GM18505 (cell line): Measurements from ENCODE around the gene INPP5F.
"Not testable (repeated sequence)": the region's sequence is repeated elsewhere in the genome, so short reads cannot be mapped to it uniquely, and the experiment has no call there.

Experiments
- ATAC-seq: cut with Tn5 transposase; IDR thresholded peaks from one replicate; pipeline ENCODE4 v1.9.1; 2021; ENCODE audit not compliant: unreplicated experiment
- POLR2A ChIP-seq: IDR thresholded peaks from 4 replicates; pipeline ENCODE4 v1.6.1; 2011; ENCODE audit warnings: borderline replicate concordance; ENCODE audit not compliant: insufficient read depth, insufficient read length; ENCODE audit errors: extremely low read depth

Gene INPP5F

DNA sequence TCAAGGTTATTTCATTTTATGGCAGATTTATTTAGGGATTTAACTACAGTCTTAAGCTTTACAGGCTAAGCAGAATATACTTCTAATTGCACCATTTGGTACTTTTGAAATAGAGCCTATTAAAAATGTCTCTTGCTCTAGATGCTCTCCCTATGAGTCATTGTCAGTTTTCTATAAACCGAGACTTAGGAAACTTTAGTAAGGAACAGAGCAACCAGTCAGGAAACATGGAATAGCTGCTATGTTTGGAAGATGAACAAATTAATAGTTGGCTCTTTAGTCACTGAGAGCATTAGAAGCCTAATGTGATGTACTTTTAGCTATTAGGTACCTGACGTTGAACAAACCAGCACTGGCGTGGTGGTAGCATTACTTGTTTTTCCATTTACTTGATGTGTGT is 35.3 kb downstream of the INPP5F start:
- no peak for ATAC-seq
- no peak for TF ChIP-seq POLR2A

DNA sequence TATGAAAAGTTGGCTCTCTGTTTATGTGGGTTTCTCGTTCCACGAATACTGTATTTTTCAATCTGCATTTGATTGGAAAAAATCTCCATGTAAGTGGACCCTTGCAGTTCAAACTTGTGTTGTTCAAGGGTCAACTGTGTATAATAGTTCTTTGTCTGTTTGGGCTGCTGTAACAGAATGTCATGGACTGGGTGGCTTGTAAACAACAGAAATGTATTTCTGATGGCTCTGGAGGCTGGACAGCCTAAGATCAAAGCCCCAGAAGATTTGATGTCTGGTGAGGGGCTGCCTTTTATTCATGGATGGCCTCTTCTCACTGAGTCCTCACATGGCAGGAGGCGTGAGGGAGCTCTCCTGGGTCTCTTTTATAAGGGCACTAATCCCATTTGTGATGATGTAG is 36.2 kb downstream of the INPP5F start:
- no peak for ATAC-seq
- no peak for TF ChIP-seq POLR2A

DNA sequence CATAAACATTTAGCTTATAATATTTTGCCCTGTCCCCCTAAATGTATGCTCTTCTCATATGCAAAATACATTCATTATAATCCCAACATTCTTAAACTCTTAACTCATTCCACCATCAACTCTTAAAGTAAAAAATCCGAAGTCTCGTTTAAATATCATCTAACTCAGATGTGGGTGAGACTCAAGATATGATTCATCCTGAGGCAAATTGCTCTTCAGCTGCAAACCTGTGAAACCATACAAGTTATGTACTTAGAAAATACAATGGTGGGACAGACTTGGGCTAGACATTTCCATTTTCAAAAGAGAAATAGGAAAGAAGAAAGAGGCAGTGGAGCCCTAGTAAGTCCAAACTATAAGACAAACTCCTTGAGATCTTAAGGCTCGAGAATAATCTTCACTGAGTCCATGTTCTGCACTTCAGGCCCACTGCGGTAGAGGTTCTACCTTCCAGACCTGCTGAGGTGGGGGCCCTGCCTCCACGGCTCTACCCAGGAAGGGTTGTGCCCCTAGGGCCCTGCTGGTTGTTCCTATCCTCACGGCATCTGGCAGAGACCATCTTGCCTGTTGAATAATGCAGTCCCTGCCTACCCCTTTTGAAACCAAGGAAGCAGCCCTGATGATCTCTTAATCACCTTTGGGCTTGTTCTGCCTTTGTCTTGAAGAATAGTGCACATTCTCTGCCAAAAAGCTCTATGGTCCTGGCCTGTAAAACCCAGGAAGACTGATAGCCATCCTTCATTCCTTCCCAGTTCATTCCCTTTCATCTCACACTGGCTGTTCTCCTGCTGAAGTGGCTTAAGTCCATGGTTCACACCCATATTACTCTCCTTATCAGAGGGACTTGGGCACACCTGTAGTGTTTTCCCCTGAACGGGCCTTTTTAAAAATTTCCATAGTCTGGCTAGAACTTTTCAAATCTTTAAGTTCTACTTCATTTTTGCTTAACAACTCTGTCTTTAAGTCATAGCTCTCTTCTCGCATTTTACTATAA is 37.3 kb downstream of the INPP5F start:
- no peak for ATAC-seq
- no peak for TF ChIP-seq POLR2A

DNA sequence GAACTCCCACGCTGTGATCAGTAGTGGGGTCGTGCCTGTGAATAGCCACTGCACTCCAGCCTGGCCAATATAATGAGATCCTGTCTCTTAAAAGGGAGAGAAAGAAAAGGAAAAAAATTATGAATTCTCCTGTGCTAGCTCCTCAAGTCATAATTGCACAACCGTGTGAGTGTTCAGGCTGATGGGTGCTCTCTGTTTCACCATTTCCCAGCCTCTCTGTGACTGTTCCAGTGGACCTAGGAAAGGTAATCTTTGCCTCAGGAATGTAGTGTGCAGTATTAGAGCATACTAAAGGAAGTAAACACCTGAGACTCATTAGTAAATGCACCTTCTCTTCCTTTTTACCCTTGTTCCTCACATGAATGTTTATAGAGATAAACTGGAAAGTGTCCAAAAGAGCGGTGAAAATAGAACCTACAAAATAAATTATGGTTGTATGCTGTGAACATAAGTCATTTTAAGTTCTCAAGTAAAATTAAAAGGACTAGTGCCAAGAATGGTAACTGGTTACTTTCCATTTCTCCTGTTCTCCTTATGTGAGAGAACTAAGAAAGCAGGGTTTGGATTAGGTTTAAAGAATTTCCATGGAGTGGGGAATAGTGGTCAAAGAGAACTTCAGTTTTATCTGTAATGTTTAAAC is 42.7 kb downstream of the INPP5F start:
- ATAC-seq = no peak
- TF ChIP-seq POLR2A = no peak

DNA sequence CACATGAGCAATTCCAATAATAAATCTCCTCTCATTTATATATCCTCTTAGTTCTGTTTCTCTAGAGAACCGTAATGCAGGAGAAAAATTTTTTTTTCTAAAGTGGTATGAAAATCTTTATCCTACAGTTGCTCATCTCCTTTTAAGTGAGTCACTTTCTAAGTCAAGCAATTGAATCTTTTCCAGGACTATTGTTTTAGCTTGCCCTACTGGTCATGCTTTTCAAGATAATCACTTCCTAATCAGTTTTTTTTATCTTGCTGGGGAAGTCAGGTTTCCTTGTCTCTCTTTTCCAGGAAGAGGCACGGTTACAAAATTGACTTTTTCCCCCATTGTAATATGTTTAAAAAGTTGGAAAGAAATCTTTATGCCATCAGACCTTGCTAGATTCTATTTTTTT is 44.0 kb downstream of the INPP5F start:
- no peak for TF ChIP-seq POLR2A
- ATAC-seq = no peak

DNA sequence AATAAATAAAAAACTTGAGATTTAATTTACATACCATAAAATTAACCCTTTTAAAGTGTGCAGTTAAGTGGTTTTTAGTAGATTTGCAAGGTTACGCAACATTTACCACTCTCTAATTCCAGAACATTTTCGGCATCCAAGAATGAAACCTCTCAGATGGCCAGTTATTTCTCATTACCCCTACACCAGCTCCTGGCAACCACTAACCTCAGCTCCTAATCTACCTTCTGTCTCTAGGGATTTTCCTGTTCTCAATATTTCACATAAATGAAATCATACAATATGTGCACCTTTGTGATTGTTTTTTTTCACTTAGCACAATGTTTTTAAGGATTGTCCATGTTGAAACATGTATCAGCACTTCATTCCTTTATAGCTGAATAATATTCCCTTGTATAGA is 45.1 kb downstream of the INPP5F start:
- ATAC-seq = no peak
- TF ChIP-seq POLR2A = no peak

DNA sequence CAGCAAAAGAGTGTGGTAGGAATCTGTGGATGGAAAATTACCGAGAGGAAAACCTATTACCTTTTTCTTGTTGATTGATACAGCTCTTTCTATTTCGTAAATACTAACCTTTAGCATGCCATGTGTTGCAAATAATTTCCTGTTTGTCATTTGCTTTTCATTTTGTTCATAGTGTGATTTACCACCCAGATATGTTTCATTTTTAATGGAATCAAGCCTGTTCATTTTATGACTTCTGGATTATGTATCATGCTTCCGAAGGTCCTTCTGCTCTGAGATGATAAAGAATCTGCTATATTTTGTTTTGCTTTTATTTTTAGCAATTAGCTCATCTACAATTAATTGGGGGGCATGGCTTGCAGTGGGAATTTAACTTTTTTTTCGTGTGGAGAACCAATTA is 46.5 kb downstream of the INPP5F start:
- no peak for TF ChIP-seq POLR2A
- no peak for ATAC-seq

DNA sequence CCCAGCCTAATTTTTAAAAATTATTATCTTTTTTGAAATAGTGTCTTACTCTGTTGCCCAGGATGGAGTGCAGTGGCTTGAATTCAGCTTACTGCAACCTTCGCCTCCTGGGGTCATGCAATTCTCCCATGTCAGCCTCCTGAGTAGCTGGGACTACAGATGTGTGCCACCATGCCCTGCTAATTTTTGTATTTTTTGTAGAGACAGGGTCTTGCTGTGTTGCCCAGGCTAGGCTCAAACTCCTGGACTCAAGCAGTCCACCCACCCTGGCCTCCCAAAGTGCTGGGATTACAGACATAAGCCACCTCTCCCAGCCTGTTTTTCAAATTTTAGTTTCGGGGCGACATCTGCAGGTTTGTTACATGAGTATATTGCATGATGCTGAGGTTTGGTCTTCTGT is 47.2 kb downstream of the INPP5F start:
- ATAC-seq = not testable (repeated sequence)

DNA sequence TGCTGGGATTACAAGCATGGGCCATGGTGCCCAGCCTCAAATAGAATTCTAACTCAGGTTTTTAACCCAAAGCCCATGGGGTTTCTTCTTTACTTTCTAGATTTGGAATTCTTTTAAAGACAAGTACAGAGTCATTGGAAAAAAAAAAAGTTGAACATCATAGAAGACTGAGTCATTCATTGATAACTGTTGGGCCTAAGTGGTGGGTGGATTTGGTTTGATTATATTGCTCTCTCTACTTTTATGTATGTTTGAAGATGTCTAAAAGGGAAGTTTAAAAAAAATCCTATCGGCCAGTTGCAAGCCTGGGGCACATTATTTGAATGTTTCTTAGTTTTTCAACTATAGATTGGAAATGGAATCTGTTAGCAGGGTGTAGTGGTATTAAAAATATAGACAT is 49.7 kb downstream of the INPP5F start:
- no peak for TF ChIP-seq POLR2A
- no peak for ATAC-seq

DNA sequence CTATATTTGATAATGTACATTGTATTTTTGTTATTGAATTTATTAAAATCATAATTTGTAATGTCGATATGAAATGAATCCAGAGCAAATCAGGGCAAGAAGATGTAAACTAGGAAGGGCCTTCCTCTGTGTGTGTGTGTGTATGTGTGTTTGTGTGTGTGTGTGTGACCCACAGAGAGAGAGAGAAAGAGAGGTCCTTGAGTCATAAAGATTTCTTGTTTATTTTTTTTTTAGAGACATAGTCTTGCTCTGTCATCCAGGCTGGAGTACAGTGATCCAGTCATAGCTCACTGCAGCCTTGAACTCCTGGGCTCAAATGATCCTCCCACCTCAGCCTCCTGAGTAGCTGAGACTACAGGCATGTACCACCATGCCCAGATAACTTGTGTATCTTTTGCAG is 50.7 kb downstream of the INPP5F start:
- no peak for ATAC-seq
- no peak for TF ChIP-seq POLR2A

DNA sequence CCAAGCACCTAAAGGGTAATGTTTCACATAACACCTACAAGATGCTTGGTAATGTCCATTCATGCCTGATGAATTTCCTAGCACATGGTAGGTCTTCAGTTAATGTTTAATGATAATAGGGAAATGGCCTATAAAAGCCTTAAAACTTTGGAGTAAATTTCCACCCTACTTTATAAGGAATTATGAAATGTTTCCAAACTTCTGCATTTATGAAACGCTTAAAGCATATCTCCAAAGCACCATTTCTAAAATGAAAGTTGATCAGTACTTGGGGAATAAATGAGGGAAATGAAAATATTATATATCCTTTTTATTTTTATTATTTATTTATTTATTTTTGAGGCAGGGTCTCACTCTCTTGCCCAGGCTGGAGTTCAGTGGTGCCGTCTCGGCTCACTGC is 51.8 kb downstream of the INPP5F start:
- no peak for TF ChIP-seq POLR2A

DNA sequence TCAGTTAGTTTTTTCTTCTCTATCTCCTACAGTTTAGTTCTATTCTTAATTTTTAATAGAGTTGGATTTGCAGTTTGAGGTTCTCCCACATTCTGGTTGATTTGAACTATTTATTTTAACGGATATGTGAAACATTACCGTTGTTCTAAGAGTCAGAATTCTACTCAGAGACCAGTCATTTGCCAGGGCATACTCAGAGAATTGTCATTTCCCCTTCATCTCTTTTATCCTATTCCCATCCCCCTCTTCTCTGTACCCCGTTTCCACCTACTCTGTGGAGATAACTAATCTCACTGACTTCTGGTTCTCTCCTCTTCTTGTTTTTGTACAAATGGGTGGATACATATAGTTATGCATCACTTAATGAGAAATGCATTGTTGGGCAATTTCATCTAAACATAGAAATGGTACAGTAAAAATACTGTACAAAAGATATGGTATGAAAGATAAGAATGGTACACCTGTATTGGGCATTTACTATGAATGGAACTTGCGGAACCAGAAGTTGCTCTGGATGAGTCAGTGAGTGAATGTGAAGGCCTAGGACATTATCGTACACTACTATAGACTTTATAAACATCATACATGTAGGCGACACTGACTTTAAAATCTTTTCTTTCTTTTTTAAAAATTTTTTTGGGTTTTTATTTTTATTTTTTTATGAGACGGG is 53.1 kb downstream of the INPP5F start:
- ATAC-seq = no peak
- no peak for TF ChIP-seq POLR2A

More for the DNA sequence above, 51.8 kb downstream of the INPP5F start:
- no peak for ATAC-seq

DNA sequence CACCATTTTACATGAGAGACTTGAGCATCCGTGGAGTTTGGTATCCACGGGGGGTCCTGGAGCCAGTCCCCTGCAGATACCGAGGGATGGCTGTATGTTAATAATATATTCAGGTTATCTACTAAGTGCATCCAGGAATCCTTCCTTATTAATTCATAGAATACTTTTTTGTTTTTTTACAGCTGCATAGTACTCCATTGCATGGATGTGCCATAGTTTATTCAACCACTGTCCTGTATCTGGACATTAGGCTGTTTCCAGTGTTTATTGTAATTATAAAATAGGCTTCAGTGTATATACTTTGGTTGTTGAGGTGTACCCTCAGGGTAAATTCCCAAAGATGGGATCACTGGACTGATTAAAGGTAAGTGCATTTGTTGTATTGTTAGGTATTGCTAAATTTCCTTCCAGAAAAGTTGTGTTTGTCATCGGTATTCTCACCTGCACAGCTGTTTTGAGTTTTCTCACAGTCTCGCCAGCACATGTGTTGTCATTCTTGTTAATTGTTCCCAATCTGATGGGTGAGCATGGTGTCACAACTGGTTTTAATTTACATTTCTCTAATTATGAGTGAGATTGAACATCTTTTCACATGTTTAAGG is 55.1 kb downstream of the INPP5F start:
- TF ChIP-seq POLR2A = no peak
- ATAC-seq = no peak
